ENCODE measurements around the gene CYP46A1.

The CYP46A1 gene

GRCh38 chr14:99663386-99664057 lies 20.6 kb upstream of the CYP46A1 start:
- Mint-ChIP-seq H3K27ac (no peak overlapping the region), H3K9me3 (peaks cover 1% of the 10 kb centered on the region), H3K36me3 (peaks cover 2% of the 10 kb centered on the region), H3K27me3 (peaks cover 25% of the 10 kb centered on the region), H3K4me3 (no peak overlapping the region), H3K4me1 (peaks cover 3% of the 10 kb centered on the region)
- no peak for DNase-seq (ENCODE audit: low spot score in 2 of 2)
- no peak for ATAC-seq (ENCODE audit: low read depth)

GRCh38 chr14:99664058-99664936 lies 19.8 kb upstream of the CYP46A1 start:
- Mint-ChIP-seq H3K9me3 (peaks cover 1% of the 10 kb centered on the region), H3K27me3 (peaks cover 29% of the 10 kb centered on the region)
- ATAC-seq (ENCODE audit: low read depth) = no peak

GRCh38 chr14:99664937-99665273 lies 19.2 kb upstream of the CYP46A1 start:
- Mint-ChIP-seq H3K27me3 (peaks cover 29% of the 10 kb centered on the region), H3K36me3 (peaks cover 2% of the 10 kb centered on the region)

More at GRCh38 chr14:99664058-99664936, 19.8 kb upstream of the CYP46A1 start:
- peaks cover 2% of the 10 kb centered on the region for H3K36me3 Mint-ChIP-seq
- H3K4me3 Mint-ChIP-seq = no peak overlapping the region
- no peak overlapping the region for H3K27ac Mint-ChIP-seq
- H3K4me1 Mint-ChIP-seq = peaks cover 3% of the 10 kb centered on the region
- no peak for DNase-seq (ENCODE audit: low spot score in 2 of 2)

GRCh38 chr14:99666533-99666932 lies 17.6 kb upstream of the CYP46A1 start:
- no peak overlapping the region for H3K27ac Mint-ChIP-seq
- no peak overlapping the region for H3K4me3 Mint-ChIP-seq
- peaks cover 28% of the 10 kb centered on the region for H3K27me3 Mint-ChIP-seq
- no peaks in the 10 kb centered on the region for H3K36me3 Mint-ChIP-seq
- DNase-seq (ENCODE audit: low spot score in 2 of 2) = no peak
- H3K4me1 Mint-ChIP-seq = no peaks in the 10 kb centered on the region
- no peak for ATAC-seq (ENCODE audit: low read depth)
- no peaks in the 10 kb centered on the region for H3K9me3 Mint-ChIP-seq

More at GRCh38 chr14:99664937-99665273, 19.2 kb upstream of the CYP46A1 start:
- DNase-seq (ENCODE audit: low spot score in 2 of 2) (no peak), ATAC-seq (ENCODE audit: low read depth) (no peak)
- Mint-ChIP-seq H3K27ac (no peak overlapping the region), H3K9me3 (peaks cover 1% of the 10 kb centered on the region), H3K4me3 (no peak overlapping the region), H3K4me1 (peaks cover 3% of the 10 kb centered on the region)

GRCh38 chr14:99667045-99667444 lies 17.1 kb upstream of the CYP46A1 start:
- DNase-seq (ENCODE audit: low spot score in 2 of 2) = no peak
- Mint-ChIP-seq H3K27ac (no peak overlapping the region), H3K27me3 (peaks cover 28% of the 10 kb centered on the region), H3K9me3 (no peaks in the 10 kb centered on the region), H3K4me3 (no peak overlapping the region), H3K36me3 (no peaks in the 10 kb centered on the region), H3K4me1 (no peaks in the 10 kb centered on the region)
- ATAC-seq (ENCODE audit: low read depth) = no peak

GRCh38 chr14:99667821-99668220 lies 16.3 kb upstream of the CYP46A1 start:
- DNase-seq (ENCODE audit: low spot score in 2 of 2) (no peak), ATAC-seq (ENCODE audit: low read depth) (no peak)
- Mint-ChIP-seq H3K4me3 (no peak overlapping the region), H3K36me3 (no peaks in the 10 kb centered on the region), H3K9me3 (no peaks in the 10 kb centered on the region), H3K27me3 (peaks cover 28% of the 10 kb centered on the region), H3K4me1 (peaks cover 3% of the 10 kb centered on the region), H3K27ac (no peak overlapping the region)

GRCh38 chr14:99668307-99669295 lies 15.5 kb upstream of the CYP46A1 start:
- no peaks in the 10 kb centered on the region for H3K36me3 Mint-ChIP-seq
- DNase-seq (ENCODE audit: low spot score in 2 of 2) (no peak), ATAC-seq (ENCODE audit: low read depth) (no peak)
- peaks cover 3% of the 10 kb centered on the region for H3K4me1 Mint-ChIP-seq
- H3K9me3 Mint-ChIP-seq = no peaks in the 10 kb centered on the region
- peaks cover 28% of the 10 kb centered on the region for H3K27me3 Mint-ChIP-seq
- no peak overlapping the region for H3K27ac Mint-ChIP-seq
- H3K4me3 Mint-ChIP-seq = no peak overlapping the region

GRCh38 chr14:99670361-99671234 lies 13.5 kb upstream of the CYP46A1 start:
- Mint-ChIP-seq H3K4me3 (no peak overlapping the region), H3K27me3 (peaks cover 23% of the 10 kb centered on the region), H3K9me3 (no peaks in the 10 kb centered on the region), H3K27ac (no peak overlapping the region), H3K36me3 (no peaks in the 10 kb centered on the region), H3K4me1 (peaks cover 3% of the 10 kb centered on the region)
- DNase-seq (ENCODE audit: low spot score in 2 of 2) = no peak
- no peak for ATAC-seq (ENCODE audit: low read depth)

GRCh38 chr14:99671235-99672224 lies 12.6 kb upstream of the CYP46A1 start:
- H3K4me3 Mint-ChIP-seq = no peak overlapping the region
- H3K36me3 Mint-ChIP-seq = no peaks in the 10 kb centered on the region
- H3K27ac Mint-ChIP-seq = no peak overlapping the region
- no peaks in the 10 kb centered on the region for H3K9me3 Mint-ChIP-seq
- ATAC-seq (ENCODE audit: low read depth) = no peak
- H3K4me1 Mint-ChIP-seq = peaks cover 3% of the 10 kb centered on the region
- peaks cover 22% of the 10 kb centered on the region for H3K27me3 Mint-ChIP-seq
- DNase-seq (ENCODE audit: low spot score in 2 of 2) = no peak

- ATAC-seq (ENCODE audit: low read depth) (peak; percentile 55), DNase-seq (ENCODE audit: low spot score in 2 of 2) (no peak)
- Mint-ChIP-seq H3K27ac (no peak overlapping the region), H3K27me3 (peaks cover 16% of the 10 kb centered on the region), H3K4me1 (peaks cover 3% of the 10 kb centered on the region), H3K4me3 (no peak overlapping the region), H3K36me3 (no peaks in the 10 kb centered on the region), H3K9me3 (no peaks in the 10 kb centered on the region)
Observed at GRCh38 chr14:99672506-99673304, 11.4 kb upstream of the CYP46A1 start.

GRCh38 chr14:99673305-99674063 lies 10.6 kb upstream of the CYP46A1 start:
- Mint-ChIP-seq H3K9me3 (peaks cover 2% of the 10 kb centered on the region), H3K27me3 (peaks cover 16% of the 10 kb centered on the region), H3K27ac (no peak overlapping the region), H3K4me1 (peaks cover 3% of the 10 kb centered on the region), H3K36me3 (no peaks in the 10 kb centered on the region), H3K4me3 (no peak overlapping the region)
- ATAC-seq (ENCODE audit: low read depth) (no peak), DNase-seq (ENCODE audit: low spot score in 2 of 2) (no peak)
